KMS-11 (cell line): ENCODE measurements around the gene CTBS.

Source experiments
- H2AFZ ChIP-seq: fragments of 200-600 bp; sonication (generic); 2 replicates; pipeline ENCODE4 v1.6.1; 2016; ENCODE audit warnings: antibody characterized with exemption, mixed run types, low read depth
- H3K27ac ChIP-seq: fragments of 200-600 bp; sonication (generic); 2 replicates; pipeline ENCODE4 v1.6.1; 2016; ENCODE audit warnings: mild to moderate bottlenecking, mixed run types
- H3K27me3 ChIP-seq: fragments of 200-600 bp; sonication (generic); 2 replicates; pipeline ENCODE4 v1.6.1; 2017; ENCODE audit warnings: mild to moderate bottlenecking, low read depth, mixed run types, moderate library complexity; ENCODE audit not compliant: insufficient read depth
- H3K36me3 ChIP-seq: fragments of 200-600 bp; sonication (generic); 2 replicates; pipeline ENCODE4 v1.6.1; 2017; ENCODE audit warnings: mild to moderate bottlenecking, mixed run types; ENCODE audit not compliant: insufficient read depth
- H3K4me1 ChIP-seq: fragments of 200-600 bp; sonication (generic); 2 replicates; pipeline ENCODE4 v1.6.1; 2016; ENCODE audit warnings: mild to moderate bottlenecking, low read depth, mixed run types; ENCODE audit not compliant: poor library complexity, severe bottlenecking
- H3K4me2 ChIP-seq: fragments of 200-600 bp; sonication (generic); 2 replicates; pipeline ENCODE4 v1.7.0; 2016; ENCODE audit warnings: mild to moderate bottlenecking, mixed run types
- H3K4me3 ChIP-seq: fragments of 200-600 bp; sonication (generic); IDR thresholded peaks from 2 replicates; pipeline ENCODE4 v1.6.1; 2017; ENCODE audit warnings: low read depth, low read length, mixed read lengths; ENCODE audit not compliant: insufficient read depth
- H3K79me2 ChIP-seq: fragments of 200-600 bp; sonication (generic); 2 replicates; pipeline ENCODE4 v1.6.1; 2016; ENCODE audit warnings: low read depth, mixed run types; ENCODE audit not compliant: insufficient read depth
- H3K9ac ChIP-seq: fragments of 200-600 bp; sonication (generic); 2 replicates; pipeline ENCODE4 v1.6.1; 2016; ENCODE audit warnings: mild to moderate bottlenecking, mixed run types
- H4K20me1 ChIP-seq: fragments of 200-600 bp; sonication (generic); 2 replicates; pipeline ENCODE4 v1.6.1; 2016; ENCODE audit warnings: mild to moderate bottlenecking, mixed run types; ENCODE audit not compliant: insufficient read depth
- CTCF ChIP-seq: fragments of 200-600 bp; sonication (generic); conservative IDR thresholded peaks from 2 replicates; pipeline ENCODE4 v1.6.1; 2017; ENCODE audit warnings: low read depth, mild to moderate bottlenecking, antibody characterized with exemption, low read length, moderate library complexity, mixed read lengths

CTBS gene

GRCh38 chr1:84506002-84506728 lies 68.1 kb downstream of the CTBS start, which contains the start of the genes GNG5 and SPATA1:
TSS of gene GNG5 (minus strand) at chr1:84506581. CDS start at chr1:84506091, 490 bp downstream.
TSS of gene SPATA1 (plus strand) at chr1:84506386. CDS start at chr1:84516360, 9,974 bp downstream.
- peak within 1 kb of the TSS; percentile 65 for H3K9ac ChIP-seq
- H3K4me2 ChIP-seq, result peak within 1 kb of the TSS; percentile 78
- no peaks in the 10 kb centered on the region for H3K36me3 ChIP-seq
- H3K27me3 ChIP-seq, result no peaks in the 10 kb centered on the region
- no peak for TF ChIP-seq CTCF
- peaks cover 39% of the 10 kb centered on the region for H3K4me1 ChIP-seq
- peaks cover 41% of the 10 kb centered on the region for H3K79me2 ChIP-seq
- no peaks in the 10 kb centered on the region for H4K20me1 ChIP-seq
- H2AFZ ChIP-seq, result peak within 1 kb of the TSS; percentile 81
- no peak within 1 kb of the TSS for H3K4me3 ChIP-seq
- peak within 1 kb of the TSS; percentile 64 for H3K27ac ChIP-seq

- peaks cover 45% of the 10 kb centered on the region for H3K4me1 ChIP-seq
- TF ChIP-seq CTCF, result no peak
- peak overlapping the region; percentile 69 for H3K4me2 ChIP-seq
- peak overlapping the region; percentile 81 for H2AFZ ChIP-seq
- H4K20me1 ChIP-seq, result no peaks in the 10 kb centered on the region
- H3K4me3 ChIP-seq, result no peak overlapping the region
- H3K27ac ChIP-seq, result peak overlapping the region; percentile 64
- H3K9ac ChIP-seq, result peak overlapping the region; percentile 65
- peaks cover 42% of the 10 kb centered on the region for H3K79me2 ChIP-seq
- no peaks in the 10 kb centered on the region for H3K36me3 ChIP-seq
- no peaks in the 10 kb centered on the region for H3K27me3 ChIP-seq
These were observed 68.7 kb downstream of the CTBS start for GRCh38 chr1:84505493-84506001.

GRCh38 chr1:84504580-84505492 lies 69.4 kb downstream of the CTBS start:
- Histone ChIP-seq H3K36me3 (no peaks in the 10 kb centered on the region), H3K27ac (peak overlapping the region; percentile 64), H4K20me1 (no peaks in the 10 kb centered on the region), H3K27me3 (no peaks in the 10 kb centered on the region), H3K9ac (peak overlapping the region; percentile 65), H3K79me2 (peaks cover 42% of the 10 kb centered on the region), H3K4me3 (no peak overlapping the region), H2AFZ (peak overlapping the region; percentile 81), H3K4me1 (peaks cover 49% of the 10 kb centered on the region), H3K4me2 (peak overlapping the region; percentile 69)
- TF ChIP-seq CTCF, result no peak

GRCh38 chr1:84502927-84503326 lies 71.3 kb downstream of the CTBS start:
- H3K4me3 ChIP-seq, result no peak overlapping the region
- no peaks in the 10 kb centered on the region for H4K20me1 ChIP-seq
- H3K36me3 ChIP-seq, result no peaks in the 10 kb centered on the region
- H3K79me2 ChIP-seq, result peaks cover 42% of the 10 kb centered on the region
- H2AFZ ChIP-seq, result no peak overlapping the region
- peaks cover 49% of the 10 kb centered on the region for H3K4me1 ChIP-seq
- no peak overlapping the region for H3K27ac ChIP-seq
- no peak overlapping the region for H3K4me2 ChIP-seq
- H3K27me3 ChIP-seq, result no peaks in the 10 kb centered on the region
- H3K9ac ChIP-seq, result no peak overlapping the region
- TF ChIP-seq CTCF, result no peak
